Measurements from ENCODE around the gene CEBPE. TPM values are rescaled to one million over a fixed set of nuclear protein-coding genes. Genes with fewer than 3 reads are reported as not detected.

Gene CEBPE
- total RNA-seq, 1 donor from 2014 or later, result not detected

DNA sequence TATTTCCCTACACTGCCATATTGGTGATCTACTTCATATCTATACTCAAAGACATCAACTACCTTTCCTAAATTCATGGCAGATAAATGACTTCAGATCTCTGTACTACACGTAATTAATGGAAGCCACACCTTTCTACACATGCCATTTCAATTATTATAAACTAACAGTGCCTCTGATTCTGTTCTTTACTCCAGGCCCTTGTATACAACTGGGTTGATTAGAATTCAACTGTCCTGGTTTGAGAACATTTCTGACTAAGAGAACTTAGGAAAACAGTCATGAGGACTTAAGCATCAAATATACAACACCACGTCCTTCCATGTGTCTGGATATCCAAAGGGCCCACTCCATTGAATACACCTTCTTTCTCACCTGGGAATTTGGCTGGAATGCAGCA, 26.0 kb downstream of the CEBPE start:
- DNase-seq (no peak), ATAC-seq (no peak)
- intact Hi-C loops (cut with micrococcal nuclease), result no loop called here

- DNase-seq (no peak), ATAC-seq (no peak)
- intact Hi-C loops (cut with micrococcal nuclease), result no loop called here
Measured at GRCh38 chr14:23091294-23092225, 27.5 kb downstream of the CEBPE start.

- intact Hi-C loops (cut with micrococcal nuclease), result no loop called here
- no peak for ATAC-seq
- no peak for DNase-seq
Measured at GRCh38 chr14:23090254-23090636, 28.8 kb downstream of the CEBPE start.

GRCh38 chr14:23089498-23090253, 29.4 kb downstream of the CEBPE start:
- DNase-seq (no peak), ATAC-seq (no peak)
- intact Hi-C loops (cut with micrococcal nuclease), result no loop called here

GRCh38 chr14:23086565-23086964, 32.5 kb downstream of the CEBPE start:
- DNase-seq (no peak), ATAC-seq (no peak)
- intact Hi-C loops (cut with micrococcal nuclease), result no loop called here

- DNase-seq (no peak), ATAC-seq (no peak)
- intact Hi-C loops (cut with micrococcal nuclease), result no loop called here
Measured at GRCh38 chr14:23085458-23085857, 33.6 kb downstream of the CEBPE start.

DNA sequence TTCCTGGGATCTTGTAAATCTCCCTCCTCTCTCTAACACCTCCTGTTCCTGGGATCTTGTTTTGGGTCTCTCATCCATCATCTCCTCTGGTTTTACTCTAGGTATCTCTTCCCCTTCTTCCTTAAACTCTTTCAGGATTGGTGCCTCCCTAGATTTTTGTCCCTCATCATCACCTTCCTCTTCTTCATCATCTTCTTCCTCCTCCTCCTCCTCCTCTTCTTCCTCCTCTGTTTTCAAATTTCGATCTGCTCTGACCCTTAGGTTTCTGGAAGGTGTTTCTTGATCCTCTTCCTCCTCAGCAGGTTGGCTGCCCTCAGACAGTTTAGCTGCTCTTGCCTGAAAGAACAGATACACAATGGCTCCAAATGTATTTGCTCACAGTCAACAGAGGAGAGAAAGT, 38.6 kb downstream of the CEBPE start:
- intact Hi-C loops (cut with micrococcal nuclease), result no loop called here
- ATAC-seq (no peak), DNase-seq (no peak)

GRCh38 chr14:23079716-23080115, 39.3 kb downstream of the CEBPE start:
- DNase-seq (no peak), ATAC-seq (no peak)
- intact Hi-C loops (cut with micrococcal nuclease), result no loop called here

GRCh38 chr14:23078692-23079116, 40.4 kb downstream of the CEBPE start:
- intact Hi-C loops (cut with micrococcal nuclease), result no loop called here
- DNase-seq, result no peak
- ATAC-seq, result peak; percentile 87

DNA sequence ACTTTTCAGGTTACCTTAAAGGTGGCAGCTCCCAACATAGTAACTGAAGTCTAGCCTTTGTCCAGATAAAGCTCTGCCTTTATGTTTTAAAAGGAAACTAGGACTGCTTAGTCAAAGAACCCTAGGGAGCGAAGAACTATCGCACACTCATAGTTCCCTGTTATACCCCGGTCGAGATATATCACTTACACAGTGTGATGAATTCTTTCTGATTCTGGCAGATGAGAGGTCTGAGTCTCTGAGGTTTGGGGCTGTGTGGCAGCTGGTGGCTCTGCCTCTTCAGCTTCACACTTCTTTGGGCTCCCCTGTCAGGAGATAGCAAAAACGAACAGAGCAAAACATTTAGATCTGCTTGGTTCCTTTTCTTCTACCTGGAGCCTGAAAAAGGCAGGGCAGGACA, 41.1 kb downstream of the CEBPE start:
- DNase-seq, result no peak

DNA sequence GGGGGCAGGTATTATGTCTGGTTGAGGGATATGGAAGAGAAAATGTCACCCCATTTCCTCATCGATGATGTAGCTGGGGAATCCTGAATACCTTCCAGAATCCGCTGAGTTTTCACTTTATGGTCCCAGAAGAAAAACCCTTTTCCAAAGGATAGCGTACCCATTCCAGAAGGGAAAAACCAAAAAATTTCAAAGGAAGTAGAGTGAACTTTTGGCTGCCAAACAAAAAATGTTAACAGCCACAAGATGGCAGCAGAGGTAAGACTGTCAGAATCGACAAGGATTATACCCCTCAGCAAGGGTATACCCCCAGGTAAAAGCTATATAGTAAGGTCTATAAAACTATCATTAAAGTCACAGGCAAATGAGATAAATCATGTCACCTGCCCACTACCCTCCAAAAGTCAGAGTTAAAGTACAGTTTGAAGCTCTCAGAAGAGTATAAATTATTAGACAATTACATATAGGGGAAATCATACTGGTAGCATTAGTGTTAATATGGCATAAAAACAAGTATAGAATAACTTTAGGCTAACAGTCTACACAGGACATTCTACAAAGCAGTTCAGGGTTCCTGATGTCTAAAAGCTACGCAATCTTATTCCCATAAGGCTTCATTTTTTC, 42.2 kb downstream of the CEBPE start:
- ATAC-seq (peak; percentile 9), DNase-seq (no peak)
- intact Hi-C loops (cut with micrococcal nuclease), result no loop called here

More for the DNA sequence above, 41.1 kb downstream of the CEBPE start:
- ATAC-seq, result no peak
- intact Hi-C loops (cut with micrococcal nuclease), result no loop called here

DNA sequence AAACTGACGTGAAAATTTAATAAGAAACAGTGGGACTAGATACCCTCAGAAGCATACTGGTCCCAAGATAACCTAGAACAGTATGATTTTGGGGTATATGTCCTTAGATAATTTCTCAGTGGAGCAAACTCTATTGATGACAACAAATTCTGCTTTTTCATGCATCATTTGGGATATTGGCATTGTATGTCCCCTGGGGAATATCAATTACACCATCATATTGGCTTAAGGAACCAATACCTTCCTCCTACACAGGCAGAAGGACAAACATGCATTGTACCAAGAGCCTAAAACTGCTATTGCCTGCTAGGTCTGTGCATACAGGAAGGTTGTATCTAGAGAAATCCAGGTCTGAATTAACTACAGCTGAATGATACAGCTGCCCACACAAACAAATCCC, 44.1 kb downstream of the CEBPE start:
- DNase-seq (no peak), ATAC-seq (no peak)
- intact Hi-C loops (cut with micrococcal nuclease), result no loop called here

DNA sequence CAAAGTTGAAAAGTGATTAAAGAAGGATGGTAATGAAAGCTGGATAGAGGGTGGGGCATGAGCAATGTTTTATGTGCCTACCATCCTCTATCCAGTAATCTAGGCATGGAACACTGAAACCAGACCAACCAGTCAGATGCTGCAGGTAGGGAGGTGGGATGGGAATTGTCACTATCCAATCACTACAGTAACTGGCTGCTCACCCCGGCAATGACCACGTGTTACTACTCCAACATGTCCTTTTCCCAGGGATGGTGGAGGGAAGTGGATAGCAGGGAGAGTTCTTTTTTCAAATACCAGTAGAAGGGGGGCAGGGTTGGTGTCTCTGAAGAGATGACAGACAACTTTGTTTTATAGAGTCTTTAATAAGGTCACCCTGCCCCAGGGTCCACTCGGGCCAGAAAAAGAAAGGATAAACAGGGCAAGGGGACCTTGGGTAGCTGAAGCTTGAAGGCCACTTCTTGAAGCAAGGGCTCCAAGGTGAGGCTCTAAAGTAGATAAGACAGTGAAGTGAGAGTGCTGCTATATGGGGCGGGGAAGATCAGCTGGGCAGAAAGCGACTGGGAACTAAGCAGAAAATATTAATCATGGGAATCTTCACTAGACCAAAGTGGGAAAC, 47.0 kb downstream of the CEBPE start:
- intact Hi-C loops (cut with micrococcal nuclease), result no loop called here
- peak; percentile 28 for ATAC-seq
- no peak for DNase-seq

DNA sequence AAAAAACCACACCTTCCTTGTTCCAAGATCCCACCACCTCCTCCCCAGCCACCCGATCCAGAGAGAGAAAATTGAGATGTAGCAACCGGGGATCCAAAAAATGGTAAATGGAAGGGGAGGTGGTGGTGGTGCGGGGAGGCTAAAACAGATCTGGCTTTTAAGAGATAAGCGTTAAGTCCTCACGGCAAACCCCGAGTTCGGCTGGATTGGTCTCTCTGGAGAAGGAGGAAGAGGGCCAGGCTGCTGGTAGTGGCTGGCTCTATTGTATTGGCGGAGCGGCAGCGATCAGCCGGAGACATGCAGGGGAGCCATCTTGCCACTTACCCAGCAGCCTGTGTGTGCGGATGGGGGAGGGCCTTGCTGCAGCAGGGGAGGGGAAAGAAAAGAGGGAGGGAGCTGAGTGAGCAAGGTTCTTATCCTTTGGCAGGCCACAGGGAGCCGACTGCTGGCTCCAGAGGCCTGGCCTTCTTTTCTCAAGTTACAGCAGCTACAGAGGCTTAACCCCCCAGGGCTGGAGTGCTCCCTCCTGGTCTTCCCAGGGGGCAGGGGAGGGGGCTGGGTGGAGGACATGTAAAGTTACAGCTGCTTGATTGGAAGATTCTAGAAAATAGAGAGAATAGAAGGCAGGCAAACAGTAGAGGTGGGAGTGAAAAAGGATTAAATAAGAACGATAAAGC, 47.7 kb downstream of the CEBPE start:
- intact Hi-C loops (cut with micrococcal nuclease), result no loop called here
- ATAC-seq (peak; percentile 92), DNase-seq (peak; percentile 85)

GRCh38 chr14:23070262-23071129, 48.6 kb downstream of the CEBPE start:
- intact Hi-C loops (cut with micrococcal nuclease), result no loop called here
- DNase-seq, result no peak
- ATAC-seq, result no peak

DNA sequence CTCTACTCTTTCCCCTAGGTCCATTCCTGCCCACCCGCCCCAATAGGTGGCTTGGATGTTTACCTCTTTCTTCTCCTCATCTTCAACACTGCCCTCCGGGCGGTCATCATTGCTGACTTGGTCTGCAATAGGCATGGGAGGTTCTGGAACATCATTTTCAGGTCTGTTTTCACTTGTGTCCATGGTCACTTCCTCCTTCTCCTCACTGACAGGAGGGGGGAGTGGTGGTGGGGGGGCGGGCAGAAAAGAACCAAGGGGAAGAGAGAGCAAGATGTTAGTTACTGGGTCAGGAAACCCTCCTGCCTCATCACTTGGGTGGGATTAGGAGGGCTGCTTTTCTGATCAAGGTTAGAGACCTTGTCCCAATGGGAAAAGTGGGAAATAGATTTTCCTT, 49.6 kb downstream of the CEBPE start:
- ATAC-seq, result no peak
- intact Hi-C loops (cut with micrococcal nuclease), result no loop called here
- no peak for DNase-seq

DNA sequence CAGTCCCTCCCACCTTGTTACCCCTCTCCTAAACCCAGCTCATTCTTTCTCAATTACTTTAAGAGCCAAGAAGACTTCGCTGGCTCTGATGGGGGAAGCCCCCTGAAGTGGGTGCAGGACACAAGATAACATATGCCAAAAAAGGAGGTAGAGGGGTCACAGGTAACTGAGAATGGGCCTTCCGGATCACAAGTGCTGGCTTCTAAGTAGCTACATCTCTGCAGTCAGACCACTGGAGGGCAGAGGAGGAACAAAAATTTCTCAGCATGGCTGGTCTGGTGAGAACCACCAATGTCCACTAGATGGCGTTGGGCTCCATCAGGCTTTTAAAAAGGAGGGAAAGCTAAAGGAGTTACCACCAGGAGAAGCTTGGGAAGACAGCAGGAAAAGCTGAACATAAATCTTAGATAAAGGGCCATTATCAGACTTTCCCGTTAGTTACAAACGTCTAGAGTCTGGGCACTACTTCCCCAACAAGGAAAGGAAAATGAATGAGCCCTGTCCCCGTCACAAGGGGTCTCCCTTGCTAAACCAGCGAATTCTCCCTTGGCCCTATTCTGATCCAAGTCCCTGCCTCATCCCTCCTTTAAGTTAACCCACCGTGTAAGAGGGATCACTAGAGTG, 50.2 kb downstream of the CEBPE start:
- ATAC-seq, result peak; percentile 64
- intact Hi-C loops (cut with micrococcal nuclease), result no loop called here
- peak; percentile 70 for DNase-seq
